GM21723 (cell line): ENCODE measurements around the gene GRWD1.

Experiments
- ATAC-seq: cut with Tn5 transposase; IDR thresholded peaks from one replicate; pipeline ENCODE4 v1.9.1; 2021; ENCODE audit warnings: mild to moderate bottlenecking, moderate library complexity; ENCODE audit not compliant: unreplicated experiment

GRWD1 gene

GRCh38 chr19:48445606-48446481 lies at the start of gene GRWD1:
GRWD1 (plus strand) TSS chr19:48445983; CDS start chr19:48446006, 23 bp downstream.
- peak; percentile 81 for ATAC-seq

GRCh38 chr19:48396016-48396823 lies 49.6 kb upstream of the GRWD1 start:
- ATAC-seq, result no peak

GRCh38 chr19:48396824-48397176 lies 49.0 kb upstream of the GRWD1 start:
- ATAC-seq, result no peak

GRCh38 chr19:48397263-48398101 lies 48.3 kb upstream of the GRWD1 start:
- no peak for ATAC-seq

- no peak for ATAC-seq
These were observed 47.7 kb upstream of the GRWD1 start for GRCh38 chr19:48398102-48398374.

GRCh38 chr19:48398375-48399235 lies 47.2 kb upstream of the GRWD1 start:
- peak; percentile 56 for ATAC-seq

GRCh38 chr19:48400018-48400742 lies 45.6 kb upstream of the GRWD1 start:
- no peak for ATAC-seq

- ATAC-seq, result no peak
These were observed 44.5 kb upstream of the GRWD1 start for GRCh38 chr19:48401287-48401686.

GRCh38 chr19:48403606-48404005 lies 42.2 kb upstream of the GRWD1 start:
- ATAC-seq, result peak; percentile 61

GRCh38 chr19:48405010-48405659 lies 40.6 kb upstream of the GRWD1 start:
- ATAC-seq, result no peak

- no peak for ATAC-seq
These were observed 39.9 kb upstream of the GRWD1 start for GRCh38 chr19:48405850-48406249.

- ATAC-seq, result no peak
These were observed 31.8 kb upstream of the GRWD1 start for GRCh38 chr19:48413879-48414587.

- no peak for ATAC-seq
These were observed 30.4 kb upstream of the GRWD1 start for GRCh38 chr19:48415395-48415794.

- no peak for ATAC-seq
These were observed 30.0 kb upstream of the GRWD1 start for GRCh38 chr19:48415806-48416221.

GRCh38 chr19:48417421-48417820 lies 28.4 kb upstream of the GRWD1 start:
- ATAC-seq, result no peak

- no peak for ATAC-seq
These were observed 27.3 kb upstream of the GRWD1 start for GRCh38 chr19:48418317-48419064.

- peak; percentile 69 for ATAC-seq
These were observed 26.4 kb upstream of the GRWD1 start for GRCh38 chr19:48419158-48419920.
